ENCODE measurements around the gene BCR. TPM values are rescaled to one million over a fixed set of nuclear protein-coding genes. Genes with fewer than 3 reads are reported as not detected.

The BCR gene
- total RNA-seq, 1 experiment from 2014 or later: 77.0 TPM

DNA sequence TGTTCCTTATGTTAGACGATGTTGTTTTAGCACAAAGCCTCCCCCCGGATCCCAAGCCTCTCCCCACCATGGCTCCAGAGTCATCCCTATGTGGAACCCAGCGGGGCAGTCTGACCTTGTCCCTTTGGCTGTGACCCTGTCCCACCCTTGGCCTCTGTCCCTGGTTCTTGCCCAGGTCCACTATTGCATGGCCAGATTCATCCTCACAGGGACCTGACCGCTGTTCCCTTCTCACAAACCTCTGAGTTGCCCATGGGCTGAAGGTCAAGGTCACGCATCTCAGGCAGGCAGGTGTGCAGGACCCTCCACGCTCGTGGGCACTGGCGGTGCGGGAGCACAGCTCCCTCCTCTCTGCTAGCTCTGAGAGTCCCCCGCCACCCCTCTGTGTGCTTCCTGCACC lies 39.0 kb downstream of the BCR start:
- H3K4me1 ChIP-seq (ENCODE audit: insufficient read depth, low read length): peaks cover 19% of the 10 kb centered on the region; the same call in 1 of the 2 replicates
- no peaks in the 10 kb centered on the region for H3K9me3 ChIP-seq (ENCODE audit: control insufficient read depth, low read depth, low read length)
- no peak overlapping the region for H4K91ac ChIP-seq (ENCODE audit: insufficient read length, low read depth, low read length)
- H3K23ac ChIP-seq (ENCODE audit: insufficient read length, low read depth, low read length): no peak overlapping the region
- peaks cover 23% of the 10 kb centered on the region for H3K79me1 ChIP-seq (ENCODE audit: insufficient read depth, low read depth, low read length, poor library complexity, severe bottlenecking)
- H3K4ac ChIP-seq (ENCODE audit: low read depth, low read length): no peak overlapping the region
- H2BK20ac ChIP-seq (ENCODE audit: low read depth, low read length, poor library complexity, severe bottlenecking): no peak overlapping the region
- H4K5ac ChIP-seq (ENCODE audit: insufficient read length, low read depth, low read length): no peak overlapping the region
- no peak overlapping the region for H2AK5ac ChIP-seq (ENCODE audit: insufficient read length, low read length)
- H3K56ac ChIP-seq (ENCODE audit: insufficient read length, low read depth, low read length): no peak overlapping the region
- H2BK12ac ChIP-seq (ENCODE audit: insufficient read length, low read depth, low read length): no peak overlapping the region
- no peak overlapping the region for H2BK5ac ChIP-seq (ENCODE audit: insufficient read length, low read length)
- no peak overlapping the region for H3K9ac ChIP-seq (ENCODE audit: extremely low read depth, insufficient read length, low read length)
- TF ChIP-seq, protein P1, sequence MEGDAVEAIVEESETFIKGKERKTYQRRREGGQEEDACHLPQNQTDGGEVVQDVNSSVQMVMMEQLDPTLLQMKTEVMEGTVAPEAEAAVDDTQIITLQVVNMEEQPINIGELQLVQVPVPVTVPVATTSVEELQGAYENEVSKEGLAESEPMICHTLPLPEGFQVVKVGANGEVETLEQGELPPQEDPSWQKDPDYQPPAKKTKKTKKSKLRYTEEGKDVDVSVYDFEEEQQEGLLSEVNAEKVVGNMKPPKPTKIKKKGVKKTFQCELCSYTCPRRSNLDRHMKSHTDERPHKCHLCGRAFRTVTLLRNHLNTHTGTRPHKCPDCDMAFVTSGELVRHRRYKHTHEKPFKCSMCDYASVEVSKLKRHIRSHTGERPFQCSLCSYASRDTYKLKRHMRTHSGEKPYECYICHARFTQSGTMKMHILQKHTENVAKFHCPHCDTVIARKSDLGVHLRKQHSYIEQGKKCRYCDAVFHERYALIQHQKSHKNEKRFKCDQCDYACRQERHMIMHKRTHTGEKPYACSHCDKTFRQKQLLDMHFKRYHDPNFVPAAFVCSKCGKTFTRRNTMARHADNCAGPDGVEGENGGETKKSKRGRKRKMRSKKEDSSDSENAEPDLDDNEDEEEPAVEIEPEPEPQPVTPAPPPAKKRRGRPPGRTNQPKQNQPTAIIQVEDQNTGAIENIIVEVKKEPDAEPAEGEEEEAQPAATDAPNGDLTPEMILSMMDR (conservative IDR thresholded peaks at IDR 0.05): no peak
- peak overlapping the region; percentile 27; the same call in 1 of the 2 replicates for H3K14ac ChIP-seq (ENCODE audit: insufficient read depth, low read length)
- Mint-ChIP-seq H3K9me3 (no peaks in the 10 kb centered on the region), H3K4me1 (peaks cover 84 to 89% of the 10 kb centered on the region in 2 experiments), H3K4me3 (peak overlapping the region; percentile 5 to 59; a peak in 2 of 5 replicates), H3K36me3 (ENCODE audit: insufficient read depth in 1 of 3, low read depth in 3 of 3) (no peaks in the 10 kb centered on the region; a peak in 1 of 7 replicates), H3K27ac (peak overlapping the region; percentile 68 to 90 (median 87); a peak in 4 of 7 replicates), H3K27me3 (ENCODE audit: low read depth) (no peaks in the 10 kb centered on the region)
- no peak overlapping the region for H3K27ac ChIP-seq (ENCODE audit: insufficient read length, low read depth, low read length)
- H3K4me2 ChIP-seq (ENCODE audit: insufficient read depth, insufficient read length, low read length): no peak overlapping the region
- no CpG with 5 or more reads among the region's 10 CpGs for WGBS (ENCODE audit: extremely low coverage, insufficient read length, low lambda C conversion rate)
- H4K20me1 ChIP-seq (ENCODE audit: control insufficient read depth, insufficient read depth, insufficient read length): no peaks in the 10 kb centered on the region
- H3K79me2 ChIP-seq (ENCODE audit: insufficient read depth, low read length): peaks cover 64% of the 10 kb centered on the region
- H3T11ph ChIP-seq (ENCODE audit: low read length): no peak overlapping the region
- no peak overlapping the region for H4K8ac ChIP-seq (replicated peaks; ENCODE audit: insufficient read length, low read depth, low read length)
- no peak overlapping the region for H2BK15ac ChIP-seq (ENCODE audit: low read depth, low read length)
- DNase-seq: no peak
- H3K23me2 ChIP-seq (ENCODE audit: insufficient read length, low read depth, low read length, poor library complexity, severe bottlenecking): no peaks in the 10 kb centered on the region
- no peak overlapping the region for H2AFZ ChIP-seq (ENCODE audit: low read length)
- no peaks in the 10 kb centered on the region for H3K27me3 ChIP-seq (ENCODE audit: insufficient read depth, low read length)
- H2BK120ac ChIP-seq (ENCODE audit: low read depth, low read length, poor library complexity, severe bottlenecking): no peak overlapping the region
- H3K18ac ChIP-seq (ENCODE audit: insufficient read length, low read depth, low read length): no peak overlapping the region
